GM18907 (cell line): ENCODE data around the gene TBX21.

Experiments used
- ATAC-seq: cut with Tn5 transposase; IDR thresholded peaks from one replicate; pipeline ENCODE4 v1.9.1; 2021; ENCODE audit warnings: mild to moderate bottlenecking, moderate library complexity; ENCODE audit not compliant: unreplicated experiment

The TBX21 gene

GRCh38 chr17:47697906-47698711 lies 34.9 kb upstream of the TBX21 start:
- no peak for ATAC-seq

GRCh38 chr17:47698749-47699535 lies 34.1 kb upstream of the TBX21 start:
- ATAC-seq: no peak

GRCh38 chr17:47699536-47699840 lies 33.5 kb upstream of the TBX21 start:
- no peak for ATAC-seq

- ATAC-seq: no peak
These were observed 32.3 kb upstream of the TBX21 start for GRCh38 chr17:47700471-47701449.

- no peak for ATAC-seq
These were observed 31.4 kb upstream of the TBX21 start for GRCh38 chr17:47701608-47702007.

- no peak for ATAC-seq
These were observed 30.5 kb upstream of the TBX21 start for GRCh38 chr17:47702391-47702995.

- ATAC-seq: no peak
These were observed 29.8 kb upstream of the TBX21 start for GRCh38 chr17:47703191-47703591.

GRCh38 chr17:47703671-47704070 lies 29.4 kb upstream of the TBX21 start:
- ATAC-seq: no peak

GRCh38 chr17:47704116-47704515 lies 28.9 kb upstream of the TBX21 start:
- no peak for ATAC-seq

- no peak for ATAC-seq
These were observed 28.3 kb upstream of the TBX21 start for GRCh38 chr17:47704736-47705135.

- no peak for ATAC-seq
These were observed 27.2 kb upstream of the TBX21 start for GRCh38 chr17:47705536-47706530.

- no peak for ATAC-seq
These were observed 25.8 kb upstream of the TBX21 start for GRCh38 chr17:47707056-47707804.

GRCh38 chr17:47707884-47708283 lies 25.2 kb upstream of the TBX21 start:
- no peak for ATAC-seq

- no peak for ATAC-seq
These were observed 24.6 kb upstream of the TBX21 start for GRCh38 chr17:47708312-47708863.

GRCh38 chr17:47708864-47709541 lies 24.0 kb upstream of the TBX21 start:
- no peak for ATAC-seq

GRCh38 chr17:47709594-47709993 lies 23.4 kb upstream of the TBX21 start:
- no peak for ATAC-seq

- no peak for ATAC-seq
These were observed 21.5 kb upstream of the TBX21 start for GRCh38 chr17:47711366-47712099.
